Activated naive CD8-positive, alpha-beta T cell treated with anti-CD3 and anti-CD28 coated beads, Interleukin-2, amount 50 U/mL, for 16 hours (primary cell): Measurements from ENCODE around the gene RNF43.
"Not testable (repeated sequence)": the region's sequence is repeated elsewhere in the genome, so short reads cannot be mapped to it uniquely, and the experiment has no call there.

ENCODE experiments used
- DNase-seq: peaks from one replicate; pipeline ENCODE4 v3.0.0-alpha.2; 2020; ENCODE audit warnings: low read depth, low spot score

Gene RNF43

DNA sequence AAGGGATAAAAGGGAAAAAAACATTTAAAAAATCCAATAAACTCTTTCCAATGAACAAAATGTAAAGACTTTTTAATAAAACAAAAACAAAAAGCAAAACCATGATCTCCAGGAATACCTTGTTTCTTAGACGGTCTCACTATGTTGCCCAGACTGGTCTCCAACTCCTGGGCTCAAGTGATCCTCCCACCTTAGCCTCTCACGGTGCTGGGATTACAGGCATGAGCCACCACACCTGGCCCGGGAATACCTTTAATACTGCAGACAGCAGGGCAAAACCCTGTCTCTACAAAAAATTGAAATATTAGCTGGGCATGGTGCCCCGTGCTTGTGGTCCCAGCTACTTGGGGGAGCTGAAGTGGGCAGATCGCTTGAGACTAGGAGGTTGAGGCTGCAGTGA lies 7.9 kb downstream of the RNF43 start:
- no peak for DNase-seq

DNA sequence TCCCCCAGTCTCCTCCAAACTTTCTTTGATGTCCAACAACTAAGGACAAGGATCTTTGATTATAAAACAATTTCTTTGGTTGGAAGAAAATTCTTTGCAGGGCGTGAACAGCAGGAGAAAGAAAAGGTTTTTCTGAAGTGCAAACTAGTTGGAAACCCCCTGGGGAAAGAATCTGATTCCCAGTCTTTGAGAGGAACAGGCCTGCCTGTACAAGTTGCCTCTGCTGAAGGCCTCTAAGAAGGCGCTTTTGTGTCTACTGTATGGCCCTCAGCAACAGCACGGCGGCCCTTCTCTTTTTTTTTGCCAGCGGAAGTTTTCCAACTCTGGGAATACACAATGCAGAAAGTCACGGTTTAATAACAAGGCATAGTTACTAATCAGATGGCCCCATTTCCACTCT lies 14.0 kb downstream of the RNF43 start:
- DNase-seq, result no peak

DNA sequence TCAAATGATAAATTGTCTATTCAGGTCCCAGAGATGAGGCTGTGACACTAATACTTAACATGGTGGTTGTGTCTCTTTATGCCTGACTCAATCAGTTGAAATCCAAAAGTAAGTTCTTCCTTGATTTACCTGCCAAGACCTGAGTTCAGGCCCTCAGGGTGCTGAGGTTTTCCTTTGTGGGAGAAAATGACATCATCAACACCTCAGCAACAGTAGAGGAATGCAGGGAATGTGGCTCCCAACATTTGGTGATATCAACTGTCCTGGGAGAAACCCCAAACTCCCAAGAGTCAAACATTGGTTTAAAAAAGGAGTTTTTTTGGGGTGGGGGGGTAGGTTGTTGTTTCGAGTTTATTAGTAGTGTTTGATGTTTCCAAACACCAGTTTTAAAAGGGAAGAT lies 14.7 kb downstream of the RNF43 start:
- no peak for DNase-seq

DNA sequence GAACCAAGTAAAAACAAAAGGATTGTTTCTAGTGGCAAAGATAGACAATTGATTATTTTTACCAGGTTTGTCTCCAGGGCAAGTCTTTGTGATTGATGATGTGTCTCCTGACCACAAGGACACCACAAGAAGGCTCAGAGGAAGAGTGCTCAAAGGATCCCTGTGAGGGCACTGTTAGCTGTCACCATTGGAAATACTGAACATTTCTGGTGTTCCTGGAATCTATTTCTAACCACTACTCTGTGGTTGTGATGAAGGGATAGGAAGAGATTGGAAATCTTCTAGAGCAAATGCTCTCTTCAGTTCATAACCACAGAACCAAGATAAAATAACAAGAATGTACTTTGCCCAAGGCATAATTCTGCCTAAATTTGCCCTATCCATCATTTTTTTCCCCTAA lies 15.3 kb downstream of the RNF43 start:
- DNase-seq, result no peak

DNA sequence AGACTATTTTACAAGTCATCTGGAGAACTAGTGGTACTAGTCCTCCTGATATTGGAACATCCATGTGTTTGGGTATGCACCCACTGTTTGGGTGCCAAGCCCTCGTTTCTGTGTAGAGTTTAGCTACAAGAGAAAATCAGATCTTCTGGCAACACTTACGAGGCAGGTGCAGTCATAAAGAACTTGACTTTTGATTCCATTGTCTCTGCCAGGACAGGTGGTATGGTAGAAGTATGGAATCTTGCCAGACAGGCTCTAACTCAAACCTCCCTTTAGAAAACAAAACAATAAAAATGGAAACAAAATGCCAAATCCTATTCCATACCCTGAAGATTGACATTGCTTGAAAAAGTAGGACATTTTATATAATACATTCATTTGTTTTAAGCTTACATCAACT lies 16.0 kb downstream of the RNF43 start:
- DNase-seq, result no peak

DNA sequence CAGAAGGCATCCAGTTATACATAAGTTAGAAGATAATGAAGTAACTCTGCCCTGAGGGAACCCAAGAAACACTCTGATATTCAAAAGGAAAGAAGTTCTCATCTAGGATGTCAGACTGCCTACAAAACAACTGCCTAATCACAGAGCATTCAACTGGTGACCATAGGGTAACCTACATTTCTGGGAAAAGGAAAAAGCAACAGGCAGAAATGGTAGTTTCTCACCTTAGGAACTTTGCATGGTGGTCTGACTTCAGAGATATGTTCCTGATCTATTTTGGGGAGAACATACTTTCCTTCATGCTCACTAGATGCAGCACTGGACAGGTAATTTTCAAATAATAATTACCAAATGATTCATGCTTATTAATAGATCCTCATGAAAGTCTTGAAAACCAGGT lies 16.5 kb downstream of the RNF43 start:
- DNase-seq, result no peak

DNA sequence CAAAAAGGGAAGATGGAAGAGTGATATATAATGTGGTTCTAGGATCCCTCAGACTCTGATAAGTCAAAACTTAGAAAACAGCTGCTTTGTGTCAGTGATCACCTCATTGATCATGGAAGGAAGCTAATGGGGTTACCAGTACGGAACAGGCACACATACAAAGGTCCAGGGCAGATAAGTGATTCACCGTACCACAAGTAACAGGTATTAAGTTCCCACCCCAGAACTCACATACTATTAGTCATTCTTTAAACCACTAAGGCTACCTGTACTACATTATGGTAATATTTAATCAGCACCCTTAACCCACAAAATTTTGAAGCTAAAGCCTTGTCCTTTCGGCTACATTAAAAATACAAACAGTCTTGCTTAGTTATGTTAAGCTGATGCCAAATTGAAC lies 17.4 kb downstream of the RNF43 start:
- DNase-seq, result no peak

DNA sequence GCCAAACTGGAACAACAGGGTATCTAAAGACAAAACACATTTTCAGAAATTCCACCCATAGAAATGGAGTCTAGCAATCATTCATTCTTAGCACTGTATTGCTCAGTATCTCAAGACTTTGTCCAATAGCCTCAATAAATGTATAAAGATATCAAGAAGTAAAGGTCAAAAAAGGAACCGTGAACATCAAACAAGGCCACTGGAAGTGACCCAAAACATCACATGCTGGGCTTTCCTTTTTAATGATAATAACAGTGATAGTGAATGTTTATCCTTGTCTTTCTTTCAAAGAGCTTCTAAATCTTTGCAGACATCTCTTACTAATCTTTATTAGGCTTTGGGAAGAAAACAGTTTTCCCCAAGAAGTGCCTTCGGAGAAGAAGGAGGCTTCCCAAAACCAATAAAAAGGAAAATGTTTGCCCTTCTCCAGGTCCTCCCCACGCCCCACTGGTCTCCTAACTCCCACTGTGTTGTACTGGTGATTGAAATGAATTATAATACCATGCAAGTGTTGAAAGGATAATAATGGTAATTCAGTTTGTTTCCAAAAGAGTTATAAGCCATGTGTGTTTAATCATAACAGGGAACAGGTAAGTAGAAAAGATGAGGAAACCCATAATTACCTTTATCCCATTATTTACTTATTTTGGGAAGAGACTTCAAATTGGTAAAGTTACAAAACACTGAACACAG lies 18.6 kb downstream of the RNF43 start:
- no peak for DNase-seq

DNA sequence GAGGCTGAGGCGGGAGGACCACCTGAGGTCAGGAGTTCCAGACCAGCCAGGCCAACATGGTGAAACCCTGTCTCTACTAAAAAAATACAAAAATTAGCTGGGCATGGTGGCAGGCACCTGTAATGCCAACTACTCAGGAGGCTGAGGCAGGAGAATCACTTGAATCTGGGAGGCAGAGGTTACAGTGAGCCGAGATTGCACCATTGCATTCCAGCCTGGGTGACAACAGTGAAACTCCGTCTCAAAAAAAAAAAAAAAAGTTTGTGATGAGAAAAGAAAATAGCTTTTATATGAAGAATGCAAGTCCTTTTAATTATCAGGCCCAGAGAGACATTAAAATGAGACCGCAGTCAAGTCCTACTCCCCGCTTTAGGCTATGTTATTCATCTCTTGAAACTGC lies 19.9 kb downstream of the RNF43 start:
- not testable (repeated sequence) for DNase-seq

DNA sequence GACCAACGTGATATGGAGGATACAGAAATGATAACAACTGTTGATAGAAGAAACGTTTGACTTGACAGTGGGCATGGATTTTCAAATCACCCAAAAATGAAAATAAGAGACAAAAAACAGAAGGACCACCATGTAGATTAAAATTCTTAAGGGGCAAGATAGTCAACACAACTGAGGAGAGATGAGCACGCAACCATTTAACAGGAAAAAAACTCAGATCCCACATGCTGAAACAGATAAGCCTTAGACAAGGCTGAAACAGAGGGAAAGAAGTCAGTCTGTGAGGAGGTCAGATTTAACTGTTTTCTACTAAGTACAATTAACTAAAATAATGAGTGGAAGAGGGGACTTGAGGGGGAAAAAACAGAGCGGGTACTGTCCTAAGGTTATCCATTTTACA lies 21.2 kb downstream of the RNF43 start:
- DNase-seq, result no peak

DNA sequence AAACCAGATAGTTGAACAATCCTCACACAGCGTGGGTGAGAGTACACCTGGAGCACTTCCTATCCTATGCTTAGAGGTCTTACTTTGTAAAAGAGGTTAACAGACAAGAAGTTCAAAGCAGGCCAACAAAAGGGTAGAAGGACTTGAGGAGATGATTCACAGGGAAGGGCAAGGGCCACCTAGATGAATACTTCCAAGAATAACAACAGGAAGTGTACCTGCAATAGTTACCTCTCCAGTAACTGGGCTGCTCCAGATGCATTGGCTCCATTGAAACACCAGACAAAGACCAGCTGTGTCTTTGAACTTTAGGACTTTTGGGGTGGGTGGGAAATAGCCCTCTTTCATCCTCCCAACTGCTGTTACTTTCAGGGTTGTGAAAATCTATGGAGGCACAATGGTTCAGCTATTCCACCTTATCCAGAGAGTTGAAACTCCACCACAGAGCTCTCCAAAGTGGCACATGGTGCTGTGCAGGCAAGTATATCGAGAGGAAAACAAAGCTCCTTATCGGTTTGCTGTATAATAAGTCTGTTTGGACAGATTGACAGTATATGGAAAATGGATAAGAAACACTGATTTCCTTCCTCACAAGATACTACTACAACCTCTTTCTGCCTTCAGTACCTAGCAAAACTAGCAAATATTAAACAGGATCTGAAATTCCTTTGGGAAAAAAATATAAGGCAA lies 22.7 kb downstream of the RNF43 start:
- no peak for DNase-seq

DNA sequence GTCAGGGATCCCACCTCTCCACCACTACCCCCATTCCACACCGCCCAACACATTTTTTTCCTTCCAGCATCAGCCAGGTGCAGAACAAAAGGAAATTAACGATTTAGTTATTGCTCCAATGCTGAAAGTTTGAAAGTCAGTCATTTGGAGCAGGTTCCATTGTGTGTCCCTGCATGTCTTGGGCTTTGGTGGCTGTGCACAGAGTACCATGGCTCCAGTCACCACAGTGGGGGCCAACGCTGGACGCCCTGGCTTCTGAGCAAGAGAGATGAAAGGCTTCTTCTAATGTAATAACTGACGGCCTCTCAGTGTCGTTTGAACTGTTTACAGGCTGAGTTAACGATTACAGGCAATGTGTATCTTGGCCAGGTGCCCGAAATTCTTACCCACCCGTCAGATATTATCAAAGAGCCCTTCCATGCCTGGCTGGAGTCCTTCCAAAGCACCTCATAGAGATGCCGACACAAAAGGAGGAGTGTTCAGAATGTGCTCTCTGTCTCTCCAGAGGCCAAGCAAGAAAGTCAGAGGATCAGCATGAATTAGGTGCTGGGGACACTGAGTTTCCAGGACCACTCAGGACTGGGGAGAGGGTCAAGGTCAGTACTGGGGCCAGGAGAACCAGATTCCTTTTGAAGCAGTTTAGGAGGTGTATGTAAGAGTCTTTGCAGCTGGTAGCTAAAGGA lies 25.9 kb downstream of the RNF43 start:
- DNase-seq, result no peak

DNA sequence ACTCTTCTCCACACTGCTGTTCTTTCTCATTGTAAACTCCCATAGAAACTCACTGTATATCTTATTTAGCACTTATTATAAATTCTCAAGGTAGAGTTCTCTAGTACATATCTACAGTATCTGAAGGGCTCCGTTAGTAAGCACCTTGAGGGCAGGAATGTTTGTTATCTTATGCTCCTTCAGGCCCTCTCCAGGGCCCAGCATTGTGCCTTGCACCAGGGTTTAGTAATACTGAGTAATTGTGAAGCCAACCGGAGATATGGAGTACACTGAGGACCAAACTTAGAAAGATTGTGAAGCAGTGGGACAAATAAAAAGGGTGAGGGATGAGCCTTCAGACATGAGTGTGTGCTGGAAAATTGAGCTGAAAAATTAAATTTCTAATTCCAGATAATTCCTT lies 26.4 kb downstream of the RNF43 start:
- DNase-seq, result no peak

DNA sequence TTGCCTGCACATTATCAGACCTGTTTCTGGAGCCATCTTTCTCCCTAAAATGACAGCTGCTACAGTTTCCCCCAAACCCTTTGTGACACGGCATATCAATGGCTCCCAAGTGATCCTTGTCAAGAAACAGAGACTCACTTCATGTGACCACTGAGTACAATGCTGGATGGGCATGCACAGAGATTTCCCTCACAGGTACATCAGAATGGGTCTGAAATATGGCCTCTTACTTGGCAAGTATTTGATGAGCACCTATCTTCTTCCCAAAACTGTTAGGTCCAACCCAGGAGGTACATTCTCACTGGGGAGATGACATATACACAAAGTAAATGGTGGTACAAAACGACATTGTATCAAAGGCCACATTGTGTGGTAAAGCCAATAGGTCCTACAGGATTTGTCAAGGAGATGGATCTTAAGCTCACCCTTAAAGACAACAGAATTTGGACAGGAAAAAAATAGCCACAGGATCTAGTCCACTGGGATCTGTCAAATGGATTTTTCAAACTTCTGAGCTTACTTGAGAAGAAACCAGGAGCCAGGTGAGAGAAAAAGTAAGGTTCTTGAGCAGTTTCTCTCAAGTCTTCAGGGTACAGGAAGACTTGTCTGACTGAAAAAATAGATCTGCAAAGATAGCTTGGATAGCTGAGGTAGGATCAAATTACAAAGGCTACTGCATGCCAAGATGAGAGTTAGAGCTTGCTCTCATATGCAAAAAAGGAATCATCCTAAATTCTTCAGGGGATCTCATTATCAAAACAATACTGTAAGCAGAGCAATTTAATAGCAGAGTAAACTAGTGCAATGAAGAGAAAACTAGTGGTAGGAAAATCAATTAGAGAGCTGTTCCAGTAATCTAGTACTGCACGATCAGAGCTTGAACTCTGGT lies 28.8 kb downstream of the RNF43 start:
- no peak for DNase-seq

DNA sequence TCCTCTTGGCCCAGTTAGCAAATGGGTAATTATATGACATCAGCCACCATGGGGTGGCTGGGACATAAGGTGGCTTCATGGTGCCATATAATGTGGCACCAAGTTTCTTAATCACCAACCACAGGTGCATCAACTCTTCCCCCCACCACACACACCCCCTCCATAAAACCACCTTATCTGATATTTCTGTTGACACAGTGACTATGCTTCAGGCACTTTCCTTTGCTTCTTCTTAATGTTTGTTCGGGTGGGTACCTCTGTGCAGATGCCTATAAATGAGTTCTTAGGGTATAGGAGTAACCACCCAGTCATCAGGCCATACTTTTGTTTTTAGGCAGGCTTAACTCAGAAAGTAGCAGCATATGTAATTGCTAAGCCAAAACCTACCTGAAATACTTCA lies 29.5 kb downstream of the RNF43 start:
- no peak for DNase-seq

DNA sequence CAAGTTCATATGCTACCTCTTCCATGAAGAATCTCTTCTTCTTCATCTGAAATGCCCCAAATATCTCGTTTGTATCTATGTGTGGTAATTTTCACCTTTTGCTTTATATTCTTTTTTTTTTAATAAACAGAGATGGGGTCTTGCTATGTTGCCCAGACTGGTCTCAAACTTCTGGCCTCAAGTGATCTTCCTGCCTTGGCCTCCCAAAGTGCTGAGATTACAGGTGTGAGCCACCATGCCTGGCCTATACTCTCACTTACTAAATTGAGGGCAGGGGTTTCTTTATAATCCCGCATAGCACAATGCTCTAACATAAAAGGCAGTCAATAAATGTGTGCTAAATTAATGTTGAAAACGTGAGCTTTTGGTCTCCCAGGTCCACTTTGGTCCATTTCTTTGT lies 30.6 kb downstream of the RNF43 start:
- no peak for DNase-seq

DNA sequence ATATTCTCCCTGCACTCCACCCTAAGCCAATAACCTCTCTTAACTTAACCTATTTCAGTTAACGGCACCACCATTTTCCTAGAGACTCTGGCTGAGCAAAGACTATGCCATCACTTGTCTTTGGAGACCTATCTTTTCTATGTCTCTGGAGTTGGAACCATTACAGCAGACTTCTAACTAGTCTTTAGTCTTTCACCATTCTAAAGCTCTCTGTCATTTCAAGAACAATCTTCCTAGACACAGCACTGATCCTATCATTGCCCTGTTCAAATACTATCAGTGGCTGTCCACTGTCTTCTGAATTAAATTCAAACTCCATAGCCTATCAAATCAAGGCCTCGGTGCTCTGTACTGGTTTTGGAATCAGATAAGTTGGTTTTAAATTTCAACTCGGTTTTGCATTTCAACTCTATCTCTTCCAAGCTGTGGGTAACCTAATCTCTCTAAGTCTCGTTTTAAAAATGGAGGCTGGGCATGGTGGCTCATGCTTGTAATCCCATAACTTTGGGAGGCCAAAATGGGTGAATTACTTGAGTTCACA lies 31.9 kb downstream of the RNF43 start:
- DNase-seq, result no peak

DNA sequence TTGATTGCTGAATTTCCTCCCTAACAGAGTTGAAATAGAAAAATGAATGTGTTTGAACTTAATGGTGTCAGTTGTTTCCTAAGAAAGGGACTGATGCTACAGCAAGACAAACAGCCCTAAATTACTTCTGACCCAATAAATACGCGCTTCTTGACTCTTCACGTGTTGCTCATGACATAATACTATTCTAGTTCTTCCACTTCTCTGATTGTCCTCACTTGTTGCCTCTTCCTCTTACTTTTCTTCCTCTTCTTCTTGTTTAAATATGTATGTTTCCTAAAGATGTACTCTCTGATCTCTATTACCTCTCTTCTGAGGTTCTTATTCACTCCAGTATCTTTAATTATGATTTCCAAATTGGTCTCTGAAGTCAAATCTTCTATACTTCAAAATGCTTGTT lies 32.4 kb downstream of the RNF43 start:
- DNase-seq, result no peak

DNA sequence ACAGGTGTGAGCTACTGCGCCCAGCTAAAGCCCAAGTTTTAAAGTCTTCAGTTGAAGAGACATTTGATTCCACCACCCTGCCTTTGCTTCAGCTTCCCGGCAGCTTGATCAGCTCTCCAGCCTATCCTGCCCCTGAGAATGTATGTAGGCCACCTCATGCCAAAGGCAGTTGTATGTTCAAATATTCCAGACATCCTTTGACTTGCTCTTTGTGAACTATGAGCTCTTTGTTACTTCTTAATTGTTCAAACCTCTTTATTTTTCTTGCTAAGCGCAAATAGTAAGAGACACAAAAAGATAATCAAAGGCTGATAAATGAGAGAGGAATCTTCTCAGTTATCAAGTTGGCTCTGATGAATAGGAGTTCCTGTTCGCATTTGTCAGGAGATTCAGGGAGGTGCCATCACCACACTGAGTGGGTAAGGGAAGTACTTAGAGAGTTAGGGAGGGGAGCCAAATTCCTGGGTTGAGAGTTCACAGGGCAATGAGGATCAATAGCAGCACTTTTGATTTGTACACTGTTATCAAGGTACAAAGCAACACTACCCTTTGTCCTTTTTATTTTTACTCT lies 33.4 kb downstream of the RNF43 start:
- DNase-seq, result no peak

DNA sequence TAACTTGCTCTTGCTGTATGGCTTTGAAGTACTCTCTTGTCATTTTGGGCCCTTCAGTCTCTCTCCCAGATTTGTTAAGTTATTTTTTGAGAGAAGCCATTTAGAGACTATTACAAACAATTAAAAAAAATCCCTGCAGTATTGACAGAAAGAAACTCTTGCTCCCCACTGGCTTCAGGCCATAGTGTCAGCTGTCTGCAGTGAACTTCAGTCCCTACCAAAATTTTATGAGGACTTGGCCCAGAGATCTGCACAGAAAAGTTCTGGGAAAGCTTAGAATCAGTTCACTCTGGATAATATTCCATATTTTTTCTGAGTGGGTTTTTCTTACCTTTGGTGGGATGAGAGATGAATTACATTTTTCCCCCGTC lies 34.5 kb downstream of the RNF43 start:
- no peak for DNase-seq

DNA sequence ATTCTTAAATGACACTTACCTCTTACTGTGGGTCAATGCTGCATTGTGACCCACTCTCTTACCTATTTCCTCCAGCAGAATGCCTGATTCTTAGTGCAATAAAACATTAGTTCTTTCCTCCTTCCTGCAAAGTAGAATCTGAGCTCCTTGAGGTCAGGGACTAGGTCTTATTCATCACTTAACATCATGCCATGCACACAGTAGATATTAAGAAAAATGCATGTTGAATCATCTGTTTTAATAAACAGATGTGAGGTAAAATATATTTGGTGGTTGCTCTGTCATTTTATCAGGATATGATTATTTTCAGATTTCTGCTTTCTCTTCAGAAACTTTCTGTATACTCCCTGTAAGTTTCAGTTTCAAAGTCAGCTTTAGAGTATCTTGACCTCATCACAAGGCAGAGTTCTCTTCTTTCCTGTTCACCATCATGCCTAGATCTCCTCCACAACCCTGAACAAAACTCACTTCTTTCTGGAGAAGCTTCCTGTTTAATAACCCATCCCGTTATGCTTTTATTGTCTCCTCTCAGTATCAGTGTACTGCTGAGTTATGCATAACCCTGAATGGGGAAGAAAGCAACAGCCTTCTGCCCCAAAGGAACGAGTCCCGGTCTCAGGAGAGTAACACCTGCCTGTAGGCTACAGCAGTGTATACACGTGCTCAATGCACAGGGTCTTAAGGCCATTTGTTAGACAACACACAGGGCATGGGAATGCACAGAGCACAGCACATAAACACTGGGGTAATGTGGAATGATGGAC lies 35.0 kb downstream of the RNF43 start:
- no peak for DNase-seq
